SKM-1 (cell line): ENCODE measurements around the gene EEPD1.
A peak's percentile ranks its signal among the peaks of the same experiment; 100 is the strongest.

Experiments used
- DNase-seq: peaks from one replicate; lab custom pipeline; 2025; ENCODE audit not compliant: unreplicated experiment; lab: John Stamatoyannopoulos, UW

The EEPD1 gene

DNA sequence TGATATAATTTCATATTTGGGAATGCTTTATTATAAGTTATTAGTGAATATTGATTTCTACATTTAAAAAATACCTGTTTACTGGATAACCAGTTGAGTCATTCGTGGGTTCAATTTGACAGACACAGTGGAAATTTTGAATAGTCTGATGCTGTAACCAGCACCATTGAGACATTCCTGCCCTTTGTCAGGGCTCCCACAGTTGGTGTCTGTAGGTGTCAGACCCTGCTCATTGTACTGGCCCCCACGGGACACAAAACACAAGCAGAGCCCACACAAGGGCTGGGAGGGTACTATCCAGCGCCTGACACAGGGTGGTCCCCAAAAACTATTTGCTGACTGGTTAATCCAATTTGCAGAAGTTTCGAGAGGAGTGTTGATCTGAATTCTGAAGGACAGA lies 35.9 kb downstream of the EEPD1 start:
- no peak for DNase-seq

DNA sequence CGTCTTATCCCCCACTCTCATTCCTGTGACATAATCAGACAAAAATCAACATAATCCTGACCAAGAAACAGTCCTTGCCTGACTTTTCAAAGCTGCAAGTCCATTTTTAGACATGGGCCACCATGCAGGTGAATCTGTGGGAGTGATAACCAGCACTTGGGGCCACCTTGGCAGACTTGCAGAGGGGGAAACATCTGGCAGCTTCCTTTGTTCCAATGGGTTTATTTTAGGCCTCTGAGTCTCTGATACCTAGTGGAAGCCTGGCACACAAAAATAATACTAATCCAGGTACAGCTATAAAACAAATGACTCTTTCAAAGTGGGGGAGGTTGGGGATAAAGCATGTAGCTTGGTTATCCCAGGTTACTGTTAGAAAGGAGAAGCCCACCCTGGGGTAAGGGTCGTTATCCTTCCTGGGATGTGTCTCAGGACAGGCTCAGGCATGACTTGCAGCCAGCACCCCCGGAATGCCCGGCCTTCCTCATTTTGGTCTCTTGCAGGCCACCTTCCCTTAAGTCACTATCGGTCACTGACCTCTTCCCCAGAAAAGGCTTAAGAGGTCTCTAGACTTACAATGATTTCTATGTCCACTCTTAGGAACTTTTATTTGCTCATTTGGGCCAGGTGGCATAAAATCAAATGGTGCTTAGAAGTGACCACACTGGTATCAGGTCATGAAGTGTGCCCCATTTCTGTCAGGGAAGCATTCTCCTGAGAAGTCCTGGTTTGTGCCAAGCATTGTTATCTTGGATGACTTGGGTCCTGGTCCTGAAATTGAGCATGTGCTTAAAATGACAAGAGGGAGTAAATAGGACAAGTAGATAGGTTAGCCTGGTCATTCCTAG lies 37.6 kb downstream of the EEPD1 start:
- no peak for DNase-seq

DNA sequence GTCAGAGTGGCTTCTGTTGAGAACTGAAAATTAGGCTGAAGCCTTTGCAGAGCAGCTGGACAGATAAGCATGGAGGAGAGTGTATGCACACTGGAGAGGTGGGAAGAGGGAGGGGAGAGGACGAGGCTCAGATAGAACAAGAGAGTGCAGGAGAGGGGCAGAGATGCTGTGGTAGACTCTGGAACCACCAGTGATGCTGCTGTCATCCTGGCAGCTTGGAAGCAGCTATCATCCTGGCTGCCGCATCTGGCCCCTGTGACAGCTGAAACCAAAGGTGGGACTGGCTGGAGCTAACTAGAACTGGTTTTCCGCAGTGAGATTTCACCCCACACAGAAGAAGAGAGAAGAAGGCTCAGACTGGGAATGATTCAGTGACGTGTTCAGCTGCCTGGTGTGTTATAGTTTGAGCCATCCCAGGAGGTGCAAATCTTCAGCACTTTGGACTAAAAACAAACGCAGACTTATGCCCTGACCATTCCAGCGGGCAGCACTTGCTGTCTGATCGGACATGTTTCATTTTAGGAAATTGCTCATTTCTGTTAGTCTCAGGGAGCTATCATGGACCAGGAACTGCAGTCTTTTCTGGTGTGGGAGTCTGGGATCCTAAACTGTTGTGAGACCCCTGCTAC lies 38.4 kb downstream of the EEPD1 start:
- DNase-seq: no peak

DNA sequence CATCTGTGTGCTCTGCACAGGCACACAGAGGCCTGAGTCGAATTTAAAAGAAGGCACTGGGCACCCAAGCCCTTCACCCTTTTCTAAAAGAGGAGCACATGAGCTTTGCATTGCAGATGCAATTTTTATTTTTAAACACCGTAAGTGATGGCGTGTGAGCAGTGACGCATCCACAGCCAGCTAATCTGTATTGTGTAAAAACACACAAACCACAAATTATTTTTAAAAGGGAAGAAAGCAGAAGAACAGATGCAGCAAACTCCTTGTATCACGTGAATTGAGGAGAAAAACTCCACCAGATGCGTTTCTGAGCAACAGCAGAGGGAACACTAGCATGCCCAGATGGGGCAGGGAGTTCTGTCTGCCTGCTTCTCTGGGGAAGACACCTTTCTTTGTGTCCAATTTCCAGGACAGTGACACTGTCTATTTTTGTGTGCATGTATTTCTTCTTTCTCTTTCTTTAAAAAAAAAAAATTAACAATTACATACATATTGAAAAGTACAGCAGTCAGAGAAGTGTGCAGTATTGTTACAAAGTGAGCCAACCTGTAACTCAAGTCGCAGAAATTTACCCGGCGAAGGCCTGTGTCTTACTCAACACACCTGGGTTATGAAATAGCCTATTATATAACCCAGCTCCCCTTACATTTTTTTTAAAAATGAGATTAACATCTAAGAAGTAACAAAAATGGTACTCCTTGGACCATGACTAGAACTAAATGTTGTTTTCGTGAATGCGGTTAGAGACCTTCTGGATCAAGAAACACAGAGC lies 39.2 kb downstream of the EEPD1 start:
- DNase-seq: peak; percentile 92

DNA sequence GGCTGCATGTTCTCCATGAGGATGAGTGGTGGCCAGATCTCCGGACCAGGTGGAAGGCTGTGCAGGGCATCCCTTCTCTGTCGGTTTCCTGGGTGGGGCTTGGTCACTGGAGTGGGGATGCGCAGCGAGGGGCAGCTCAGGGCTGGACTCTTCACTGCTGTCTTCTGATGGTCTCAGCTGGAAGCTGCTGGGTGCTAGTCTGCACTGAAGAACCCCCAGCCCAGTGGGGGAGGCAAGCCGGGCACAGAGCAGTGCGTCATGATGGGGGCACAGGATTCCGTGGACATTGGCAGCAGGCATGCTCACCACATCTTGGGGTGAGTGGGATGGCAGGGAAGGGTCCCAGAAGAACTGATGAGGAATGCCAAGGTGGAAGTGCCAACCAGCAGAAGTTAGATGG lies 39.8 kb downstream of the EEPD1 start:
- no peak for DNase-seq

DNA sequence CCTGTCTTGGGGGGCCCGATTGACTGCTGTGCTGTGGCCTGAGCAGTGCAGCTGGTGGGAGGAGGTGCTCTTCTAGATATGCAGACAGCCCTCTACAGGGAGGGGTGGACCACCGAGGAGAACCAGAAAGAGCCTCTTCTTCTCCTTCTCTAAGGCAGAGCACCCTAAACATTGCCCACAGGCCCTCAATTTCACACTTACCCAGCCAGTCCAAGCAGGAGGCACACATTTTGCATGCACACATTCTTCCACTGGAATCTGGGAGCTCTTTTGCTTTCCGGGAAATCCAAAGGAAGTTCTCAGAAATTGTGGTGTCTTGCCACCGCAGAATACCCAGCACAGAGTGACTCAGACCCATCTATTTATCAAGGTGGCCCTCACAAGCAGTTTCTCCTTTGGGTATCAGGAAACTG lies 45.8 kb downstream of the EEPD1 start:
- no peak for DNase-seq

DNA sequence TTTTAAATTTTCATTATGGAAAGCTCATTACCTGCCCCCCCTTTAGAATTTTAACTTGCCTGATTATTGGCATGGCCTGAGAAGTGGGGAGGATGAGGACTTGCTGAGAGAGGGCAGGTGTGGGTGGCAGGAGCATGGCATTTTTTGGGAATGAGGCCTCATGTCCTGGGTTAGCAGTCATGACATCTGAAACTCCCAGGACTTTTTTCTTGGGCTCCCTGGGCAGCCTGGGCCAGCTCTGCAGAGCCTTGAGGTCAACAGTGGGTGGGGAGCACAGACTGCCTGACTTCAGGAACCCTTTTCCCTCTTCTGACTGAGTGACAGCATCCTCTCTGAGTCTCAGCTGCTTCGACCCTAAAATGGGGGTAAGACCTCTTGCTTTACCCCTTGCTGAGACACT lies 46.3 kb downstream of the EEPD1 start:
- no peak for DNase-seq

DNA sequence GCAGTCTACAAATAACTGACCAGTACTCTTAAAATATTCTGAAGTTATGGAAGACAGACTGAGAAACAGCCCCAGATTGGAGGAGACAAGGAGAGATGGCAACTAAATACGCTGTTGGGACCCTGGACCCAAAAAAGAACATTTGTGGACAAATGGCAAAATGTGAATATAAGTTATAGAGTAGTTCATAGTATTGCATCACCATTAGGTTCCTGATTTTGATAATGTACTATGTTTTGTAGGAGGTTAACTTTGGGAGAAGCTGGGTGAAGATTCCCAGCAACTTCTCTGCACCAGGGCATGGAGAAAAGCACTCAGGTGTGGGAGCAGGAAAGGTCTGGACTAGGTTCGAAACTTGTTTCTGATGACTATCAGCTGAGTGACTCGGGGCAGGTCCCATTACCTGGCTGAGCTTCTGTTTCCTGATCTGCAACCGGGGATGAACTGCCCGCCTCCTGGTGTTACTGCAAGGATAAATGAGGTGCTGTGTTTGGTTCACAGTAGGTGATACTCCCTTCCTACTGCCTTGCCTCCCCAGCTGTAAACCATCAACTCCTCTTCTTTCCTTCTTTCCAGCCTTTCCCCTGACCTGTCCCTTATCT lies 48.2 kb downstream of the EEPD1 start:
- no peak for DNase-seq

DNA sequence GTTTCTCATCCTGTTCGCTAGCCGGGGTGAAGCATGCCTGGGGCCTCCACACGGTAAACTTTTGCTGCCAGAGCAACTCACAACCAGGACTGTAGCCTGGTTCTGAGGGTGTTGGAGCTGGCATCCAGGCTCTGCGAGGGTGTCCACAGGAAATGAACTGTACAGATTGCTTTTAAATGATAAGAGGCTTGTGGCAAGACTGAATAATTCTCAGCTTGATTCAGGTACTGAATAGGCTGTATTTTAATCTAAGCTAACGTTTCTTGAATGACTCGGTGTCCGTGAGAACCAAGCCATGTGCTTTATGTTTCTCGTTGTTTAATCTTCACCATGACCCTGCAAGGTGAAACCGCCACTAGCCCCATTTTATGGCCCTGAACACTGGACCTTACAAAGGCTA lies 49.3 kb downstream of the EEPD1 start:
- no peak for DNase-seq

DNA sequence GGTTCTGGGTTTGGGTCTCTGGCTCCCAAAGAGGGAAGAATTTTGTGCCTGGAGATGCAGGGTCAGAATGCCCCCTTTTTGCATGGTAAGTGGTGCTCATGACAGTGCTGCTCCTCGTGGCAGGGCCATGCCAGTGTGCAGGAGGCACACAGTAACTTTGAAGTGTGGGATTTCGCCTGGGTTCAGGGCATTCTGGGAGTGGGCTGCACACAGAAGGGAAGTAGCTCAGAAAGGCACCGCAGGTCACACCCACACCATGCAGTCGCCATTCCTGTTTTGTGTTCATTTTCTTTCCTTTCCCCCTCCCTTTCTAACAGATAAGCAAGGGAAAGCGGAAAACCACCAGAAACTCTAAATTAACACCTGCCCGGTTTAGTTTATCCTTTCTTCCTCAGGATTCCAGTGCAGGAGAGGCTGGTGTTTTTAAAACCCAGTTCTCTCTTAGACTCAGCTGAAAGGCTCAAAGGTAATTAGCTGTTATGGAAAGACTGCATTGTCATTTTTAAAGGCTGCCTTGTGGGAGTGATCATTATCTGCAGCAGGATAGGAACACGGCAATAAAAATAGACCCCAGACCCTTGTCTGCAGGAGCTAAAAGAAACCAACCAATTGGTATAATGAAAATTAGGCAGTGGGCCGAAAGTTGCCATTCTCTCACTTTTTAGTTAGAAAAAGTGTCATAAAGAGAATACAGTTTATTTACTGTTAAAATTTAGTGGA lies 50.2 kb downstream of the EEPD1 start:
- DNase-seq: no peak

DNA sequence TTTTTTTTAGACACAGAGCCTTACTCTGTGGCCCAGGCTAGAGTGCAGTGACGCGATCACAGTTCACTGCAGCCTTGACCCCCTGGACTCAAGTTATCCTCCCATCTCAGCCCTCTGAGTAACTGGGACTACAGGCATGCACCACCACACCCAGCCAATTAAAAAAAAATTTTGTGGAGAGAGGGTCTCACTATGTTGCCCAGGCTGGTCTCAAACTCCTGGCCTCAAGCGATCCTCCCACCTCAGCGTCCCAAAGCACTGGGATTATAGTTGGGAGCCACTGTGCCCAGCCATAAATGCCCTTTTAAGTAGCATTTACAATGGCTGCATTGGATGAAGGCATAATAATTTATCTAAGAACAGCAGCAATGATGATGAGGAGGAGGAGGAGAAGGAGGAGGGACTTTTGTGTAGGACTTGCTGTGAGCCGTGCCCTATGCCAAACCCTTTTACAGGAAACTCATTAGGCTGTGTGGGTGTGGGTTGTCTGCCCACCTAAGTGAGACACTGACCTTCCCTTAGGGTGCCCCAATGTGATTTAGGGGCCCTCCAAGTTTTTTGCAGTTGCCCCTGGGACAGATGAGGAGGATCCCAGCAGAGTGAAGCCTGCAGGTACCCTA lies 51.1 kb downstream of the EEPD1 start:
- DNase-seq: no peak

DNA sequence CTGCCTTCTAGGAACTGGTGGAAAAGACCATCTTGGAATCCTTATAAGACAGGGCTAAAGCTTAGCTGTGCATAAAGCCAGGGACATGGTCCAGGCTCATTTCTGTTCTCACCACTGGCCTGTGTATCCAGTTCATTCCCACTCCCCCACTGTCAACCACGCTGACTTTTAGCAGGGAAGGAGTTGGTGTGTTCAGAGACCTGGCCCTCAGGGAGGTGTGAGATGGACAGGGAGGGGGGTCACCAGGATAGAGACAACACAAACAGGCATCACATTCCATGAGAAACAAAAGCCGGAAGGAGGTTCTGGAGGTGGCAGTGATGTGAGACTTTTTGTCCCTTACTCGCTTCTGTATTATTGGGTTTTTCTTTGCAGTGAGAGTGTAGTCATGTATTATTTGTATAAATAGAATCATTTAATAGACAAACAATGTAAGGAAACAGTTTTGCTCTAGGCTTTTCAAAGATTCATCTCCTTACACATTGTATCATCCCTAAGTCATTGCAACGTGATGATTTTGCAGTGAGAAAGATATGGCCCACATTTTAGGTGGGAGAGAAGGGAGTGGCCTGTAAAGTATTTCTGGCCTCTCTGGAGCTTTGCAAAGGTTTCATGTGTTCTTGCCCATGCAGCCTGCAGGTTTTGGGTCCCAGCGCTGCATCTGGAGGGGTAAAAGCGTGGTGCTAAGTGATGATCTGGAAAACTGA lies 52.0 kb downstream of the EEPD1 start:
- no peak for DNase-seq

DNA sequence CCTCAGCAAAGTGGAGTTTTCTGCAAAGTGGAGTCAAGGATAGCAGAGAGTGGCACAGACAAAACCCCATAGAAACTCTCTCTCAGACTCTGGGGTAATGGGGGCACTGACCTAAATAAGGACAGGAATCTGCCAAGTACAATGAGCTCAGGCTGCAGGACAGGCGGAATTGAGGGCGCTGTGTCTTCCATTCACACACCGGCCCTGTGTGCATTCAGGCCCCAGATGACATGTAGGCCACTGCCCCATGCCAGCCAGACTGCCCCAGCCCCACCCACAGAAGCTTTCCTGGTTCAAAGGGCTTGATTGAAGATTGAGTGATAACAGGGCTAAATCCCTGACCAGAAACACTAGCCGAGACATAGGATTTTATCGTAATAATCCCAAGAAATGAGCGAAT lies 52.7 kb downstream of the EEPD1 start:
- no peak for DNase-seq

DNA sequence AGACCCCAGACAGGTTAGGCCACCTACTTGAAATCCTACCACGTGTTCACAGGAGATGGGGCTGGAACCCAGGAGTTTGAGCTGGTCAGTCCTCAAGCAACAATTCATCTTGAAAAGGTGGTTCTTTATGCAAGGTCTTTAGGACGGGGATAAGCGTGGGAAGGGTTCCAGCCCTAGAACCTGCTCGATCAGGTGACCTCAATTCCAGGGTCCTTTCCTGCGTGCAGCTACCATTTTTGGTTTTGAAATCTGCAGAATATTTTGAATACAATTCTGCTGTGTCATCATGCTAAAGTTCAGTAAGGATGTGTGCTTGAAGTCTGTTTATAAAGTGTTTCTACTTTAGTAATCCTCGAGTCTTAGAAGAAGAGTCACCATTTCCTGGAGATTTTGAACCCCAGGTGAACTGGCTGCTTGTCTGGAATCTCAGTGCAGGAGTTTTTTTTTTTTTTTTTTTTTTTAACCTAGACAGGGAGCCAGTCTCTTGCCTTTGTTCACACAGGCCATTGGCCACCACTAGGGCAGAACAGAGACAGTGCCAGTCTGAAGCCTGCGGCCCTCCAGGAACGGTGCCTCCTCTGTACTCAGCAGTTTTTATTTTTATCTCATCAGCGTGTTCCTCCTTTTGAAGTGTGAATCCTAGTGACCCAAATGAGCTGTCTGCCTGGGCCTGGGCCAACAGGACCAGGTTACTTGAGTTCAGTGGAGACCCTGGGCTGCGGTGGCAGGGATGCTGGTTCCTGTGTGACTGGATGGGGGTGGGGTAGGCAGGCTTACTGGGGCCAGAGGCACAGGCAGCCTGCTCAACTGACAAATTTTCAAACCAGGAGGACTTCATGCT lies 54.6 kb downstream of the EEPD1 start:
- peak; percentile 26 for DNase-seq

DNA sequence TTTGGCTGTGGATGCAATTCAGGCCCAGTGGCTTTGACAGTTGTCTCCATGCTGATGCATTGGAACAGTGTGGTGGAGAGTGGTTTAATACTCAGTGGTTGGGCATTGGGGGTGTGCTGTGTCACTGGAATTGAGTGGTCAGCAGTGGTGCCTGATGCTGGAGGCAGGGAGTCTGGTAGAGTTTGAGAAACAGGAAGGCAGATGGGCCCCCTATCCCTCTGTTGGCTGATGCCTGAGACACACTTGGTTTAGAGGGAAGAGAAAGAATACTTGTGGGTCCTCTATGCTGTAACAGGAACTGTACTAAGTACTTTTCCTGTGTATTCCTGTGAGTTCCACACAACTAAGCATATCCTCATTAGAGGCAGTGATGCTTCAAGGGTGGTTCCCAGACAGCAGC lies 55.4 kb downstream of the EEPD1 start:
- peak; percentile 25 for DNase-seq

DNA sequence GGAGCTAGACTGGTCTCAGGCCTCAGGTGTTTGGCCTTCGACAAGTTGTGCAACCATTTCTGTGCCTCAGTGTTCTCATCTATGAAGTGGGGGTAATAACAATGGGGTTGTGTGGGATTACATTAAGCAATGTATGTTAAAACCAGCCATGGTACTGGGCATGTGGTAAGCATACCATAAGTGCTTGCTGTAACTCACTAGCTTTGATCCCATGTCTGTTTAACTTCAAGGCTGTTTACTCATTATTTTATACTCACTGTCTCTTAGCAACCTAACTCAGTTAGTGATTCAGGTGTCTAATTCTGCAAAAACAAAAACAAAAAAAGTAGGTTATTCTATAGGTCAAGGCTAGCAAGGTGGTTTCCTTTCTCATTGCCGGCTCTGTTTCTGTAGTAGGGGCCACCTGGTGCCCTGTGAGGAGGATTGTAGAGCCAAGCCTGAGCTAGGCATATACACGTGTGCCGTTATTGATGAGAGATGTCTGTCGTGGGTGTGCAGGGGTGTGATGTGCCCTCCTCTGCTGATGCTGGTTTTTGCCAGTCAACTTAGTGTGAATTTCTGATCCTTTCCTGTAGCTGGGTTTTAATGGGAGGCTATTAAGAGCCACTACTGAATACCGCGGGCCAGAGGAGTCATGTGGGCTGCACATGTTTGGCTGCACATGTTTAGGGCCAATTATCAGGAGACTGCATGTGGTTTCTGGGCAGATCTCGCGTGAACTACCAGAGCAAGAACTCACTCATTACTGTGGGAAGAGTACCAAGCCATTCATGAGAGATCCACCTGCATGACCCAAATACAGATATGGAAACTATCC lies 56.2 kb downstream of the EEPD1 start:
- DNase-seq: no peak

DNA sequence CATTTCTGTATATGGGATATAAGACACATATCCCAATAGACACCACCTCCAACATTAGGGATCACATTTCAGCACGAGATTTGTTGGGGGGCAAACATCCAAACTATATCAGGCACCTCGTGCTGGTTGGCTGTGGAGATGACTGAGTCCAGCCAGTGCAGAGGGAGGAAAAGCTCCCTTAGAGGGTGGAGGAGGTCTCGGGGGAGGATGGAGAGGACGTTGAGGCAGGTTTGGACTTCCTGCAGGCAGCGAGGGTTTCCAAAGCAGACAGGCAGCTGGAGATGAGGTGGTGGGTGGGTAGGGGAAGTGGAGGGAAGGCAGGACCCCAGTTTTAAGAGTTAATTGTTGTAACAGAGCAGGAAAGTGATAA lies 56.7 kb downstream of the EEPD1 start:
- DNase-seq: no peak

DNA sequence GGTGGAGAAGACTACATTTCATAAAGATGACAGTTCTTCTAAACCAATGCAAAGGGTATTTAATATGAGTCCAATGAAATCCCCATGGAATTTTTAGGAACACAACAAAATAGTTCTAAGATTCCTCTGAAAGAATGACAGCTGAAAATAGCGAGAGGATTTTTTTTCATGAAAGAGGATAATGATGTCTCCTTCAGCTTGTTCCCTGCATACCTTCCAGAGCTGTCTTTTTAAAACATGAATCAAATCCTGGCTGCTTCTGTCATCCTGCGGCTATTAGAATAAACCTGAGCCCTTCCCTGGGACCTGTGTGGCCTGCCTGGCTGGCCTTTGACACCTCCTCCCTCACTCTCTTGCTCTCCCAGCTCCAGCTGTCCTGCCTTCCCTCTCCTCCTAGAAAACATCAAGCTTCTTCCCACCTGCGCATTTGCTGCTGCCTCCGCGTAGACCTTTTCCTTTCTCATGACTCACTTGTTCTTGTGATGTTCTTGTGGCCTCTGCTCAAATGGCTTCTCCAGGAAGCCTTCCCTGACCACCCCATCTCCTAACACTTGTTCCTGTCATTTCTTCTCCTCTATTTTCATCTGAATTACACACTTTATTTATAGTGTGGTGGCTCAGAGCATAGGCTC lies 57.4 kb downstream of the EEPD1 start:
- DNase-seq: no peak
